ENCODE measurements around the gene WAC.
"Not testable (repeated sequence)": the region's sequence is repeated elsewhere in the genome, so short reads cannot be mapped to it uniquely, and the experiment has no call there.

WAC gene

GRCh38 chr10:28604567-28605536 lies 71.9 kb downstream of the WAC start:
- in situ Hi-C loops (cut with MboI; ENCODE audit: low sequenced_read_pairs), result no loop called here

- in situ Hi-C loops (cut with MboI; ENCODE audit: low sequenced_read_pairs), result no loop called here
Observed at GRCh38 chr10:28606568-28606967, 73.7 kb downstream of the WAC start.

- in situ Hi-C loops (cut with MboI; ENCODE audit: low sequenced_read_pairs), result not testable (repeated sequence)
Observed at GRCh38 chr10:28609636-28610035, 76.7 kb downstream of the WAC start.

GRCh38 chr10:28612877-28613276 lies 80.0 kb downstream of the WAC start:
- in situ Hi-C loops (cut with MboI; ENCODE audit: low sequenced_read_pairs), result no loop called here

GRCh38 chr10:28616514-28616913 lies 83.6 kb downstream of the WAC start:
- in situ Hi-C loops (cut with MboI; ENCODE audit: low sequenced_read_pairs), result no loop called here

GRCh38 chr10:28619455-28619854 lies 86.5 kb downstream of the WAC start:
- in situ Hi-C loops (cut with MboI; ENCODE audit: low sequenced_read_pairs), result no loop called here

GRCh38 chr10:28620251-28620650 lies 87.3 kb downstream of the WAC start:
- in situ Hi-C loops (cut with MboI; ENCODE audit: low sequenced_read_pairs), result no loop called here

- in situ Hi-C loops (cut with MboI; ENCODE audit: low sequenced_read_pairs), result no loop called here
Observed at GRCh38 chr10:28623483-28623882, 90.6 kb downstream of the WAC start.

- in situ Hi-C loops (cut with MboI; ENCODE audit: low sequenced_read_pairs), result no loop called here
Observed at GRCh38 chr10:28624351-28624750, 91.4 kb downstream of the WAC start.

- in situ Hi-C loops (cut with MboI; ENCODE audit: low sequenced_read_pairs), result no loop called here
Observed at GRCh38 chr10:28627102-28627501, 94.2 kb downstream of the WAC start.

GRCh38 chr10:28628184-28628893 lies 95.4 kb downstream of the WAC start:
- in situ Hi-C loops (cut with MboI; ENCODE audit: low sequenced_read_pairs), result no loop called here

- in situ Hi-C loops (cut with MboI; ENCODE audit: low sequenced_read_pairs), result no loop called here
Observed at GRCh38 chr10:28631896-28632583, 99.1 kb downstream of the WAC start.

- in situ Hi-C loops (cut with MboI; ENCODE audit: low sequenced_read_pairs), result no loop called here
Observed at GRCh38 chr10:28632584-28632945, 99.6 kb downstream of the WAC start.

GRCh38 chr10:28633750-28634149 lies 100.8 kb downstream of the WAC start:
- in situ Hi-C loops (cut with MboI; ENCODE audit: low sequenced_read_pairs), result no loop called here

- in situ Hi-C loops (cut with MboI; ENCODE audit: low sequenced_read_pairs), result no loop called here
Observed at GRCh38 chr10:28637346-28637745, 104.4 kb downstream of the WAC start.

GRCh38 chr10:28638392-28638791 lies 105.5 kb downstream of the WAC start:
- in situ Hi-C loops (cut with MboI; ENCODE audit: low sequenced_read_pairs), result no loop called here

GRCh38 chr10:28640551-28640950 lies 107.6 kb downstream of the WAC start:
- in situ Hi-C loops (cut with MboI; ENCODE audit: low sequenced_read_pairs), result no loop called here

GRCh38 chr10:28644647-28645046 lies 111.7 kb downstream of the WAC start:
- in situ Hi-C loops (cut with MboI; ENCODE audit: low sequenced_read_pairs), result no loop called here

- in situ Hi-C loops (cut with MboI; ENCODE audit: low sequenced_read_pairs), result loop anchor here (25.0 kb wide), 1 partner anchor 660 kb away; no protein-coding TSS in a partner anchor
Observed at GRCh38 chr10:28652106-28652505, 119.2 kb downstream of the WAC start.

GRCh38 chr10:28652703-28653102 lies 119.8 kb downstream of the WAC start:
- in situ Hi-C loops (cut with MboI; ENCODE audit: low sequenced_read_pairs), result loop anchor here (25.0 kb wide), 1 partner anchor 660 kb away; no protein-coding TSS in a partner anchor

- in situ Hi-C loops (cut with MboI; ENCODE audit: low sequenced_read_pairs), result loop anchor here (25.0 kb wide), 1 partner anchor 653 kb away; no protein-coding TSS in a partner anchor
Observed at GRCh38 chr10:28658824-28659223, 125.9 kb downstream of the WAC start.

Measured in HL-60/S4 treated with retinoic acid at 250 ng/mL for 4 days and 3 days (cell line).